ENCODE measurements around the gene PRUNE2. TPM values are rescaled to one million over a fixed set of nuclear protein-coding genes. Genes with fewer than 3 reads are reported as not detected.

The PRUNE2 gene
- total and polyA plus RNA-seq, 9 of the 15 experiments (the other 6 are each of a cell fraction or from before 2014, with no cell fraction given) = 0.05 to 0.45 (median 0.18) TPM; not detected in 1

DNA sequence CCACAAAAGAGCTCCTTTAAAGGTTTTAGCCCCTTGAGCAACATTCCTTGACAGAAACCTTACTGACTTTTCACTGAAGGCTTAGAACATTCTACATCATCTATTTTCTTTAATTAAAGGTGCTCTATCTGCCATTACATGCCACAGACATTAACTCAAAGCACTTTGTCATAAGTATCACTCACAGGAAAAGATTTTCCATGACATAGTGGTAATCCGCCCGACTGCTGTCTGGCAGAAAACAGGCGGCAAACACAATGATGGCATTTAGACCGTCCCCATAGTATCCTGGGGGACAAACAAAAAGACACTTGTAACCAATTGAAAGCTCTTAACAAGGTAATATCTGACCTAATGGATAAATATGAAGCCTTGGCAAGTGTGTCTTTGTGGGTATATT, 267.9 kb downstream of the PRUNE2 start:
- WGBS (ENCODE audit: insufficient coverage, low coverage, missing lambda C conversion rate) = 36% methylated on average over 4 of the region's 4 CpGs
- Histone ChIP-seq H3K9ac (ENCODE audit: insufficient read depth in 1 of 2, low read depth in 2 of 2, low read length in 2 of 2) (no peak overlapping the region), H3K4me1 (replicated peaks in 1 of 2; ENCODE audit: control insufficient read depth in 2 of 2, insufficient read depth in 2 of 2, low read length in 2 of 2) (no peaks in the 10 kb centered on the region; a peak in 1 of 5 replicates), H3K9me3 (replicated peaks; ENCODE audit: control insufficient read depth, insufficient read depth, low read depth, low read length) (no peaks in the 10 kb centered on the region), H3K36me3 (ENCODE audit: control insufficient read depth, insufficient read depth, low read length) (no peaks in the 10 kb centered on the region), H2AFZ (ENCODE audit: low read depth, low read length) (no peak overlapping the region), H3K27me3 (ENCODE audit: control insufficient read depth in 2 of 2, insufficient read depth in 2 of 2, low read length in 2 of 2) (no peaks in the 10 kb centered on the region; a peak in 1 of 5 replicates), H3K79me2 (ENCODE audit: control insufficient read depth, insufficient read depth, low read length) (no peaks in the 10 kb centered on the region), H4K20me1 (replicated peaks; ENCODE audit: control insufficient read depth, insufficient read depth, low read length) (no peaks in the 10 kb centered on the region), H3K4me3 (no peak overlapping the region), H3K9me1 (ENCODE audit: control insufficient read depth, insufficient read depth, low read length) (no peaks in the 10 kb centered on the region), H3K4me2 (ENCODE audit: insufficient read depth, low read length) (no peak overlapping the region), H3K27ac (ENCODE audit: extremely low read depth, low read depth, low read length) (no peak overlapping the region)
- ChIA-PET POLR2A (no interaction called here), CTCF (ENCODE audit: low intra/inter-chr PET ratio) (no interaction called here)
- FAIRE-seq (no peak), DNase-seq (ENCODE audit: extremely low read depth in 1 of 4, low spot score in 3 of 4) (no peak), ATAC-seq (no peak)
- TF ChIP-seq FOXP4 (CRISPR knock-in tag; IDR thresholded peaks at IDR 0.05; ENCODE audit: borderline replicate concordance) (no peak), BACH1 (tag; IDR thresholded peaks at IDR 0.05) (no peak), CEBPG (CRISPR knock-in tag; IDR thresholded peaks at IDR 0.05) (no peak), CEBPG (tag; conservative IDR thresholded peaks at IDR 0.05 in 1 of 2, IDR thresholded peaks at IDR 0.05 in 1 of 2) (no peak), NFE2 (IDR thresholded peaks at IDR 0.05; ENCODE audit: low read depth) (no peak), COPS2 (conservative IDR thresholded peaks at IDR 0.05) (no peak), ZBTB43 (CRISPR knock-in tag; IDR thresholded peaks at IDR 0.05) (no peak), RB1 (IDR thresholded peaks at IDR 0.05; ENCODE audit: low read depth) (no peak), E2F5 (CRISPR knock-in tag; IDR thresholded peaks at IDR 0.05) (no peak), KDM5B (IDR thresholded peaks at IDR 0.05; ENCODE audit: insufficient replicate concordance, low read depth, low read length) (no peak), TARDBP (IDR thresholded peaks at IDR 0.05) (no peak)
- TF ChIP-seq, protein P1, sequence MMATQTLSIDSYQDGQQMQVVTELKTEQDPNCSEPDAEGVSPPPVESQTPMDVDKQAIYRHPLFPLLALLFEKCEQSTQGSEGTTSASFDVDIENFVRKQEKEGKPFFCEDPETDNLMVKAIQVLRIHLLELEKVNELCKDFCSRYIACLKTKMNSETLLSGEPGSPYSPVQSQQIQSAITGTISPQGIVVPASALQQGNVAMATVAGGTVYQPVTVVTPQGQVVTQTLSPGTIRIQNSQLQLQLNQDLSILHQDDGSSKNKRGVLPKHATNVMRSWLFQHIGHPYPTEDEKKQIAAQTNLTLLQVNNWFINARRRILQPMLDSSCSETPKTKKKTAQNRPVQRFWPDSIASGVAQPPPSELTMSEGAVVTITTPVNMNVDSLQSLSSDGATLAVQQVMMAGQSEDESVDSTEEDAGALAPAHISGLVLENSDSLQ (IDR thresholded peaks at IDR 0.05) = no peak
- TF ChIP-seq, protein P2, sequence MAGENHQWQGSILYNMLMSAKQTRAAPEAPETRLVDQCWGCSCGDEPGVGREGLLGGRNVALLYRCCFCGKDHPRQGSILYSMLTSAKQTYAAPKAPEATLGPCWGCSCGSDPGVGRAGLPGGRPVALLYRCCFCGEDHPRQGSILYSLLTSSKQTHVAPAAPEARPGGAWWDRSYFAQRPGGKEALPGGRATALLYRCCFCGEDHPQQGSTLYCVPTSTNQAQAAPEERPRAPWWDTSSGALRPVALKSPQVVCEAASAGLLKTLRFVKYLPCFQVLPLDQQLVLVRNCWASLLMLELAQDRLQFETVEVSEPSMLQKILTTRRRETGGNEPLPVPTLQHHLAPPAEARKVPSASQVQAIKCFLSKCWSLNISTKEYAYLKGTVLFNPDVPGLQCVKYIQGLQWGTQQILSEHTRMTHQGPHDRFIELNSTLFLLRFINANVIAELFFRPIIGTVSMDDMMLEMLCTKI (IDR thresholded peaks at IDR 0.05; ENCODE audit: partially characterized antibody) = no peak
- no TSS peak for BruUV-seq (replicated peaks)
- in situ Hi-C loops (cut with MboI) = no loop called here
- intact Hi-C loops (cut with micrococcal nuclease) = no loop called here

Data from K562 (cell line).